ENCODE results near the gene PRR18. TPM values are rescaled to one million over a fixed set of nuclear protein-coding genes. Genes with fewer than 3 reads are reported as not detected.

The PRR18 gene
- polyA plus RNA-seq, 1 donor = 11.3 TPM

- Histone ChIP-seq H3K4me3 (ENCODE audit: low read length) (no peak overlapping the region), H3K4me1 (ENCODE audit: control insufficient read depth, insufficient read depth, low read length) (no peaks in the 10 kb centered on the region), H3K36me3 (ENCODE audit: control insufficient read depth, insufficient read depth, low read length) (no peaks in the 10 kb centered on the region), H3K9me3 (ENCODE audit: control insufficient read depth, low read depth, low read length) (no peaks in the 10 kb centered on the region), H3K27me3 (ENCODE audit: control insufficient read depth, insufficient read depth, low read length) (peaks cover 30% of the 10 kb centered on the region), H3K27ac (ENCODE audit: low read length) (no peak overlapping the region)
- no peak for DNase-seq
- no CpG with 5 or more reads among the region's 20 CpGs for whole genome bisulfite sequencing (ENCODE audit: insufficient coverage, low lambda C conversion rate)
Observed at GRCh38 chr6:166259296-166259977, 48.8 kb downstream of the PRR18 start.

GRCh38 chr6:166258854-166259276 lies 49.3 kb downstream of the PRR18 start:
- H3K36me3 ChIP-seq (ENCODE audit: control insufficient read depth, insufficient read depth, low read length) = no peaks in the 10 kb centered on the region
- H3K9me3 ChIP-seq (ENCODE audit: control insufficient read depth, low read depth, low read length) = no peaks in the 10 kb centered on the region
- H3K27me3 ChIP-seq (ENCODE audit: control insufficient read depth, insufficient read depth, low read length) = peaks cover 35% of the 10 kb centered on the region
- DNase-seq = no peak
- no peak overlapping the region for H3K4me3 ChIP-seq (ENCODE audit: low read length)
- H3K27ac ChIP-seq (ENCODE audit: low read length) = no peak overlapping the region
- no CpG with 5 or more reads among the region's 10 CpGs for WGBS (ENCODE audit: insufficient coverage, low lambda C conversion rate)
- H3K4me1 ChIP-seq (ENCODE audit: control insufficient read depth, insufficient read depth, low read length) = no peaks in the 10 kb centered on the region

- Histone ChIP-seq H3K36me3 (ENCODE audit: control insufficient read depth, insufficient read depth, low read length) (no peaks in the 10 kb centered on the region), H3K27me3 (ENCODE audit: control insufficient read depth, insufficient read depth, low read length) (peaks cover 45% of the 10 kb centered on the region), H3K4me1 (ENCODE audit: control insufficient read depth, insufficient read depth, low read length) (peaks cover 4% of the 10 kb centered on the region), H3K4me3 (ENCODE audit: low read length) (no peak overlapping the region), H3K9me3 (ENCODE audit: control insufficient read depth, low read depth, low read length) (peaks cover 3% of the 10 kb centered on the region), H3K27ac (ENCODE audit: low read length) (no peak overlapping the region)
- no CpG with 5 or more reads among the region's 7 CpGs for WGBS (ENCODE audit: insufficient coverage, low lambda C conversion rate)
- DNase-seq = no peak
Observed at GRCh38 chr6:166257911-166258318, 50.3 kb downstream of the PRR18 start.

Other genes with a start within 250 kb of the PRR18 start
- gene TBXT, start 140.5 kb downstream of the PRR18 start, polyA plus RNA-seq = 0.04 TPM
- 80.7 TPM for gene SFT2D1, start 34.2 kb upstream of the PRR18 start, polyA plus RNA-seq
- 38.8 TPM for gene MPC1, start 74.5 kb upstream of the PRR18 start, polyA plus RNA-seq

All from large intestine (tissue), 3 donors.